Trophoblast cell (in vitro differentiated cells and primary cell): ENCODE measurements around the gene CA6.
A peak's percentile ranks its signal among the peaks of the same experiment; 100 is the strongest.

Source experiments
- DNase-seq, 2 donors: peaks; one replicate each; pipeline ENCODE4 v3.0.0-alpha.2; 2016
- H2AFZ ChIP-seq: 2 replicates; pipeline ENCODE4 v1.6.1; 2013; ENCODE audit warnings: low read length, moderate library complexity, mild to moderate bottlenecking; ENCODE audit not compliant: insufficient read depth, poor library complexity
- H2AK5ac ChIP-seq: 2 replicates; pipeline ENCODE4 v1.6.1; 2013; ENCODE audit warnings: mild to moderate bottlenecking, low read length
- H2BK120ac ChIP-seq: 2 replicates; pipeline ENCODE4 v1.6.1; 2013; ENCODE audit warnings: low read length, mild to moderate bottlenecking, moderate library complexity; ENCODE audit not compliant: insufficient read depth, poor library complexity
- H2BK12ac ChIP-seq: 2 replicates; pipeline ENCODE4 v1.6.1; 2013; ENCODE audit warnings: mild to moderate bottlenecking, low read length, moderate library complexity
- H2BK5ac ChIP-seq: 2 replicates; pipeline ENCODE4 v1.6.1; 2013; ENCODE audit warnings: low read length, low read depth, moderate library complexity, mild to moderate bottlenecking; ENCODE audit not compliant: poor library complexity
- H3K14ac ChIP-seq: 2 replicates; pipeline ENCODE4 v1.6.1; 2013; ENCODE audit warnings: mild to moderate bottlenecking, low read length
- H3K18ac ChIP-seq: 2 replicates; pipeline ENCODE4 v1.6.1; 2013; ENCODE audit warnings: mild to moderate bottlenecking, low read length
- H3K23ac ChIP-seq: 2 replicates; pipeline ENCODE4 v1.6.1; 2013; ENCODE audit warnings: low read length
- H3K27ac ChIP-seq: 2 replicates; pipeline ENCODE4 v1.5.1; 2013; ENCODE audit warnings: low read depth, mild to moderate bottlenecking, inconsistent platforms, low read length, moderate library complexity
- H3K27me3 ChIP-seq: 2 replicates; pipeline ENCODE4 v1.6.1; 2013; ENCODE audit warnings: inconsistent platforms, mild to moderate bottlenecking, low read length, moderate library complexity; ENCODE audit not compliant: insufficient read depth
- H3K36me3 ChIP-seq, 2 experiments: 1 replicate in 1 of 2; 2 replicates in 1 of 2; pipeline ENCODE4 v1.6.1; 2013; ENCODE audit warnings: low read length in 2 of 2, mild to moderate bottlenecking in 2 of 2, moderate library complexity in 1 of 2; ENCODE audit not compliant: insufficient read depth in 2 of 2, control insufficient read depth in 1 of 2
- H3K4ac ChIP-seq: 2 replicates; pipeline ENCODE4 v1.6.1; 2013; ENCODE audit warnings: low read depth, mild to moderate bottlenecking, low read length, moderate library complexity
- H3K4me1 ChIP-seq, 2 experiments: 1 replicate in 1 of 2; 2 replicates in 1 of 2; pipeline ENCODE4 v1.6.1; 2013; ENCODE audit warnings: low read length in 2 of 2, mild to moderate bottlenecking in 2 of 2, moderate library complexity in 1 of 2; ENCODE audit not compliant: insufficient read depth in 2 of 2, control insufficient read depth in 1 of 2
- H3K4me2 ChIP-seq: 2 replicates; pipeline ENCODE4 v1.6.1; 2013; ENCODE audit warnings: inconsistent platforms, mild to moderate bottlenecking, low read length, moderate library complexity
- H3K4me3 ChIP-seq: 2 replicates; pipeline ENCODE4 v1.5.1; 2013; ENCODE audit warnings: mild to moderate bottlenecking, low read depth, low read length, inconsistent platforms
- H3K79me1 ChIP-seq: one replicate; pipeline ENCODE4 v1.6.1; 2013; ENCODE audit warnings: low read length
- H3K79me2 ChIP-seq: 2 replicates; pipeline ENCODE4 v1.6.1; 2013; ENCODE audit warnings: low read length, mild to moderate bottlenecking; ENCODE audit not compliant: control insufficient read depth, insufficient read depth, poor library complexity
- H3K9ac ChIP-seq: 2 replicates; pipeline ENCODE4 v1.6.1; 2013; ENCODE audit warnings: mild to moderate bottlenecking, low read length
- H3K9me3 ChIP-seq: 2 replicates; pipeline ENCODE4 v1.6.1; 2013; ENCODE audit warnings: low read depth, mild to moderate bottlenecking, control low read depth, inconsistent platforms, low read length; ENCODE audit not compliant: insufficient read depth
- H4K12ac ChIP-seq: 2 replicates; pipeline ENCODE4 v1.6.1; 2013; ENCODE audit warnings: low read depth, mild to moderate bottlenecking, low read length, moderate library complexity
- H4K8ac ChIP-seq: 2 replicates; pipeline ENCODE4 v1.6.1; 2013; ENCODE audit warnings: low read depth, mild to moderate bottlenecking, low read length, moderate library complexity
- H4K91ac ChIP-seq: one replicate; pipeline ENCODE4 v1.6.1; 2013; ENCODE audit warnings: low read depth, mild to moderate bottlenecking, low read length, moderate library complexity
- WGBS: extraction: QIAGEN DNeasy Blood & Tissue Kit; methylation state at CpG from one replicate; pipeline ENCODE4 v1.1.7; 2013; ENCODE audit warnings: missing lambda C conversion rate; ENCODE audit not compliant: insufficient read length, insufficient coverage; ENCODE audit errors: extremely low coverage; 5-methylcytosine and 5-hydroxymethylcytosine counted together

Gene CA6

GRCh38 chr1:8951231-8951630 is 5.6 kb downstream of the CA6 start:
- no peaks in the 10 kb centered on the region for H3K27me3 ChIP-seq
- no peak overlapping the region for H3K4me3 ChIP-seq
- H2AK5ac ChIP-seq, result no peak overlapping the region
- no peaks in the 10 kb centered on the region for H3K36me3 ChIP-seq
- no peak overlapping the region for H2BK120ac ChIP-seq
- DNase-seq, result no peak
- H3K79me1 ChIP-seq, result no peaks in the 10 kb centered on the region
- no peak overlapping the region for H3K27ac ChIP-seq
- peaks cover 4% of the 10 kb centered on the region for H3K9me3 ChIP-seq
- no peak overlapping the region for H3K9ac ChIP-seq
- H4K91ac ChIP-seq, result no peak overlapping the region
- no peak overlapping the region for H2BK12ac ChIP-seq
- no peak overlapping the region for H3K14ac ChIP-seq
- peaks cover 4 to 6% of the 10 kb centered on the region in 2 experiments for H3K4me1 ChIP-seq
- H3K79me2 ChIP-seq, result no peaks in the 10 kb centered on the region
- H3K23ac ChIP-seq, result no peak overlapping the region
- H4K12ac ChIP-seq, result no peak overlapping the region
- no peak overlapping the region for H3K4me2 ChIP-seq
- no peak overlapping the region for H4K8ac ChIP-seq
- no peak overlapping the region for H2BK5ac ChIP-seq
- no peak overlapping the region for H2AFZ ChIP-seq
- no peak overlapping the region for H3K4ac ChIP-seq
- WGBS, result no CpG with 5 or more reads among the region's 6 CpGs
- H3K18ac ChIP-seq, result no peak overlapping the region

- Histone ChIP-seq H3K79me2 (no peaks in the 10 kb centered on the region), H3K4me3 (no peak overlapping the region), H3K4me2 (no peak overlapping the region), H2AFZ (no peak overlapping the region), H3K18ac (no peak overlapping the region), H4K8ac (no peak overlapping the region), H3K27ac (no peak overlapping the region), H3K36me3 (no peaks in the 10 kb centered on the region), H3K9ac (no peak overlapping the region), H2AK5ac (no peak overlapping the region), H2BK5ac (no peak overlapping the region), H3K9me3 (peaks cover under 1% of the 10 kb centered on the region), H3K4ac (no peak overlapping the region), H4K91ac (no peak overlapping the region), H3K14ac (no peak overlapping the region), H3K23ac (no peak overlapping the region), H2BK120ac (no peak overlapping the region), H3K27me3 (no peaks in the 10 kb centered on the region), H4K12ac (no peak overlapping the region), H2BK12ac (no peak overlapping the region), H3K4me1 (no peaks in the 10 kb centered on the region), H3K79me1 (no peaks in the 10 kb centered on the region)
- WGBS, result no CpG with 5 or more reads among the region's 11 CpGs
- DNase-seq, result no peak
Measured at GRCh38 chr1:8955406-8955805, 9.7 kb downstream of the CA6 start.

- Histone ChIP-seq H4K91ac (no peak overlapping the region), H2BK12ac (no peak overlapping the region), H2BK120ac (no peak overlapping the region), H3K9me3 (no peaks in the 10 kb centered on the region), H3K4me2 (no peak overlapping the region), H3K4ac (no peak overlapping the region), H3K4me3 (no peak overlapping the region), H3K9ac (no peak overlapping the region), H3K23ac (no peak overlapping the region), H2AK5ac (no peak overlapping the region), H3K79me1 (no peaks in the 10 kb centered on the region), H3K4me1 (no peaks in the 10 kb centered on the region), H3K36me3 (no peaks in the 10 kb centered on the region), H3K27ac (no peak overlapping the region), H3K18ac (no peak overlapping the region), H2AFZ (no peak overlapping the region), H3K79me2 (no peaks in the 10 kb centered on the region), H3K14ac (no peak overlapping the region), H2BK5ac (no peak overlapping the region), H3K27me3 (no peaks in the 10 kb centered on the region), H4K12ac (no peak overlapping the region), H4K8ac (no peak overlapping the region)
- no peak for DNase-seq
- no CpG with 5 or more reads among the region's 17 CpGs for WGBS
Measured at GRCh38 chr1:8956461-8957349, 11.0 kb downstream of the CA6 start.

- Histone ChIP-seq H3K23ac (no peak overlapping the region), H3K14ac (no peak overlapping the region), H3K79me1 (no peaks in the 10 kb centered on the region), H4K12ac (no peak overlapping the region), H2AFZ (no peak overlapping the region), H2BK120ac (no peak overlapping the region), H3K18ac (no peak overlapping the region), H2AK5ac (no peak overlapping the region), H3K4ac (no peak overlapping the region), H3K9me3 (no peaks in the 10 kb centered on the region), H2BK5ac (no peak overlapping the region), H3K79me2 (no peaks in the 10 kb centered on the region), H3K4me1 (no peaks in the 10 kb centered on the region), H4K91ac (no peak overlapping the region), H3K4me2 (no peak overlapping the region), H3K27me3 (no peaks in the 10 kb centered on the region), H2BK12ac (no peak overlapping the region), H4K8ac (no peak overlapping the region), H3K36me3 (no peaks in the 10 kb centered on the region), H3K4me3 (no peak overlapping the region), H3K9ac (no peak overlapping the region), H3K27ac (no peak overlapping the region)
- no CpG with 5 or more reads among the region's 13 CpGs for WGBS
- peak; percentile 16 to 51 for DNase-seq
Measured at GRCh38 chr1:8962812-8963530, 17.3 kb downstream of the CA6 start.
